Hematopoietic multipotent progenitor cell (in vitro differentiated cells): ENCODE measurements around the gene CYFIP1. TPM values are rescaled to one million over a fixed set of nuclear protein-coding genes. Genes with fewer than 3 reads are reported as not detected.

Experiments
- DNase-seq, 3 donors: peaks; one replicate each; pipeline ENCODE4 v3.0.0-alpha.2; 2011 to 2015; ENCODE audit warnings: low read depth in 2 of 3, low spot score in 2 of 3
- total RNA-seq: library from RNA; depleted of rRNA; stranded (reverse); fragments of >200 nt; gene quantifications from one replicate; pipeline ENCODE4 v1.2.3, GENCODE V29; 2012

The CYFIP1 gene
- total RNA-seq, 1 donor: 110 TPM

GRCh38 chr15:22827125-22827524 is 153.0 kb downstream of the CYFIP1 start:
- no peak for DNase-seq

GRCh38 chr15:22823495-22824128 is 156.6 kb downstream of the CYFIP1 start:
- DNase-seq: no peak

- DNase-seq: no peak
Measured at GRCh38 chr15:22819651-22820050, 160.5 kb downstream of the CYFIP1 start.

Other genes starting within 250 kb of the CYFIP1 start
- gene NIPA1, start 193.7 kb downstream of the CYFIP1 start, total RNA-seq: 23.4 TPM
- gene NIPA2, start 141.7 kb downstream of the CYFIP1 start, total RNA-seq: 48.5 TPM
- 8.1 TPM for gene TUBGCP5, start 59.2 kb upstream of the CYFIP1 start, total RNA-seq
- not detected for gene GOLGA6L1, start 156.5 kb upstream of the CYFIP1 start, total RNA-seq